Measurements from ENCODE around the gene GRIN2A.

GRIN2A gene

GRCh38 chr16:10107081-10107480 lies 75.1 kb downstream of the GRIN2A start:
- Histone ChIP-seq H2AFZ (ENCODE audit: low read depth) (no peak overlapping the region), H3K9ac (no peak overlapping the region), H3K36me3 (ENCODE audit: insufficient read depth) (no peaks in the 10 kb centered on the region), H3K79me2 (ENCODE audit: insufficient read depth, low read depth) (no peaks in the 10 kb centered on the region), H4K20me1 (ENCODE audit: insufficient read depth) (no peaks in the 10 kb centered on the region), H3K4me1 (ENCODE audit: low read depth, poor library complexity, severe bottlenecking) (no peaks in the 10 kb centered on the region), H3K4me2 (no peak overlapping the region), H3K4me3 (IDR thresholded peaks at IDR 0.05; ENCODE audit: insufficient read depth, low read depth, low read length) (no peak overlapping the region), H3K27ac (no peak overlapping the region), H3K27me3 (ENCODE audit: insufficient read depth, low read depth) (no peaks in the 10 kb centered on the region)
- TF ChIP-seq, protein P1, sequence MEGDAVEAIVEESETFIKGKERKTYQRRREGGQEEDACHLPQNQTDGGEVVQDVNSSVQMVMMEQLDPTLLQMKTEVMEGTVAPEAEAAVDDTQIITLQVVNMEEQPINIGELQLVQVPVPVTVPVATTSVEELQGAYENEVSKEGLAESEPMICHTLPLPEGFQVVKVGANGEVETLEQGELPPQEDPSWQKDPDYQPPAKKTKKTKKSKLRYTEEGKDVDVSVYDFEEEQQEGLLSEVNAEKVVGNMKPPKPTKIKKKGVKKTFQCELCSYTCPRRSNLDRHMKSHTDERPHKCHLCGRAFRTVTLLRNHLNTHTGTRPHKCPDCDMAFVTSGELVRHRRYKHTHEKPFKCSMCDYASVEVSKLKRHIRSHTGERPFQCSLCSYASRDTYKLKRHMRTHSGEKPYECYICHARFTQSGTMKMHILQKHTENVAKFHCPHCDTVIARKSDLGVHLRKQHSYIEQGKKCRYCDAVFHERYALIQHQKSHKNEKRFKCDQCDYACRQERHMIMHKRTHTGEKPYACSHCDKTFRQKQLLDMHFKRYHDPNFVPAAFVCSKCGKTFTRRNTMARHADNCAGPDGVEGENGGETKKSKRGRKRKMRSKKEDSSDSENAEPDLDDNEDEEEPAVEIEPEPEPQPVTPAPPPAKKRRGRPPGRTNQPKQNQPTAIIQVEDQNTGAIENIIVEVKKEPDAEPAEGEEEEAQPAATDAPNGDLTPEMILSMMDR (conservative IDR thresholded peaks at IDR 0.05; ENCODE audit: low read depth, low read length): no peak

DNA sequence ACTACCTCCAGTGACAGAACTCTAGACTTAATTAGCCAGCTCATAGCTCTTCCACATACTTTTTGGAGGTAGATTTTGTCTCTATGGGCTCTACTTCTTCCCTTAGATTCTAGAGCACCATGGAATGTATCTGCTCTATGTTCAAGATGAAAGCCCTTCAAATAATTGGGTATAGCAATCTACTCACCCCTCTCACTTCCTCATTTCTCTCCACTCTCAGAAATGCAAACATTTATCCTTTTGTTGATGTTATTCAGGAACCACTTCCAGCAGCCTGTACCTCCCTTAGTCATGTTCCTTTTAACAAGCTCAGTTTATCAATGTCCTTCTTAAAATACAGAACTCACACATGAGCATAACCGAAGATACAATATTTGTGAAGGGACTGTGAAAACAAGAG lies 78.5 kb downstream of the GRIN2A start:
- H3K27me3 ChIP-seq (ENCODE audit: insufficient read depth, low read depth): no peaks in the 10 kb centered on the region
- no peak overlapping the region for H3K27ac ChIP-seq
- H4K20me1 ChIP-seq (ENCODE audit: insufficient read depth): no peaks in the 10 kb centered on the region
- H3K4me3 ChIP-seq (IDR thresholded peaks at IDR 0.05; ENCODE audit: insufficient read depth, low read depth, low read length): no peak overlapping the region
- H3K4me1 ChIP-seq (ENCODE audit: low read depth, poor library complexity, severe bottlenecking): no peaks in the 10 kb centered on the region
- H3K36me3 ChIP-seq (ENCODE audit: insufficient read depth): no peaks in the 10 kb centered on the region
- H2AFZ ChIP-seq (ENCODE audit: low read depth): no peak overlapping the region
- no peaks in the 10 kb centered on the region for H3K79me2 ChIP-seq (ENCODE audit: insufficient read depth, low read depth)
- TF ChIP-seq, protein P1 (conservative IDR thresholded peaks at IDR 0.05; ENCODE audit: low read depth, low read length): no peak
- no peak overlapping the region for H3K9ac ChIP-seq
- H3K4me2 ChIP-seq: no peak overlapping the region

- no peaks in the 10 kb centered on the region for H3K27me3 ChIP-seq (ENCODE audit: insufficient read depth, low read depth)
- no peak overlapping the region for H3K4me3 ChIP-seq (IDR thresholded peaks at IDR 0.05; ENCODE audit: insufficient read depth, low read depth, low read length)
- H3K4me2 ChIP-seq: no peak overlapping the region
- no peak overlapping the region for H3K27ac ChIP-seq
- no peaks in the 10 kb centered on the region for H3K36me3 ChIP-seq (ENCODE audit: insufficient read depth)
- H3K4me1 ChIP-seq (ENCODE audit: low read depth, poor library complexity, severe bottlenecking): no peaks in the 10 kb centered on the region
- H3K79me2 ChIP-seq (ENCODE audit: insufficient read depth, low read depth): no peaks in the 10 kb centered on the region
- no peaks in the 10 kb centered on the region for H4K20me1 ChIP-seq (ENCODE audit: insufficient read depth)
- TF ChIP-seq, protein P1 (conservative IDR thresholded peaks at IDR 0.05; ENCODE audit: low read depth, low read length): no peak
- H3K9ac ChIP-seq: no peak overlapping the region
- no peak overlapping the region for H2AFZ ChIP-seq (ENCODE audit: low read depth)
These were observed 79.1 kb downstream of the GRIN2A start for GRCh38 chr16:10103118-10103517.

DNA sequence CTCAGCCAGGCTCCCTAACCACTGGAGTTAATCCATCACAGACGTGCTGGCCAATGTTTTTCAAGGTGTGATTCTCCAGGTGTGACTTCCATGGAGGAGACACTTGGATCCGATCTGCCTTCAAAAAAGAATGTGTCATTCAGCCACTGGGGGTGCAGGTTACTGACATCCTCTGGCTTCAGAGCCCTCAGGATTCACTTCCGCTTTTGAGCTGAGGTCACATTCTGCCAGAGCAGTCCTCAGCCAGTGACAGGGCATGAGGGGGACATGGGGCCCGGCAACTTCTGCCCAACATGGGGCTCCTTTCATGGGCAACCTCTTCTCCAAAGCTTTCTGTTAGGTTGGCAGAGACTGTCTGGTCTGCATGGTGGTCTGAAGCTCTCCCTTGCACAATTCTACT lies 81.4 kb downstream of the GRIN2A start:
- TF ChIP-seq, protein P1 (conservative IDR thresholded peaks at IDR 0.05; ENCODE audit: low read depth, low read length): no peak
- no peak overlapping the region for H3K9ac ChIP-seq
- H3K27ac ChIP-seq: no peak overlapping the region

More for the DNA sequence above, 81.4 kb downstream of the GRIN2A start:
- Histone ChIP-seq H3K4me2 (no peak overlapping the region), H3K36me3 (ENCODE audit: insufficient read depth) (no peaks in the 10 kb centered on the region), H3K79me2 (ENCODE audit: insufficient read depth, low read depth) (no peaks in the 10 kb centered on the region), H3K27me3 (ENCODE audit: insufficient read depth, low read depth) (no peaks in the 10 kb centered on the region), H3K4me3 (IDR thresholded peaks at IDR 0.05; ENCODE audit: insufficient read depth, low read depth, low read length) (no peak overlapping the region), H3K4me1 (ENCODE audit: low read depth, poor library complexity, severe bottlenecking) (no peaks in the 10 kb centered on the region), H4K20me1 (ENCODE audit: insufficient read depth) (no peaks in the 10 kb centered on the region), H2AFZ (ENCODE audit: low read depth) (no peak overlapping the region)

Data from KMS-11 (cell line).